Stimulated activated CD4-positive, alpha-beta T cell treated with anti-CD3 and anti-CD28 coated beads, Interleukin-12 subunit alpha, Interleukin-12 subunit beta, amount 100 ng/mL, for 24 hours (primary cell): Measurements from ENCODE around the gene AMBRA1.

Experiments
- DNase-seq, 2 experiments: peaks; one replicate each; pipeline ENCODE4 v3.0.0-alpha.2; 2020; ENCODE audit warnings: low read depth in 2 of 2

The AMBRA1 gene

DNA sequence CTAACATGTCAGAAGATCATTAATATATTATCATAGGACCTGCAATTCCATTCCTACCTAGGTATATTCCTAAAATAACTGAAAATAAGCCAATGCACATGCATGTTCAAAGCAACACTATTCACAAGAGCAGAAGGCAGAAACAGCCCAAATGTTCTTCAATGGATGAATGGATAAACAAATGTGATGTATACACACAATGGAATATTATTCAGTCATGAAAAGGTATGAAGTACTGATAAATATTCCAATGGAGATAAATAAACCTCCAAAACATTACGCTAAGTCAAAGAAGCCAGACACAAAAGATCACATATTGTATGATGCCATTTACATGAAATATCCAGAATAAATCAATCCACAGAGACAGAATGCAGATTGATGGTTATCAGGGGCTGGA, 16.8 kb downstream of the AMBRA1 start:
- no peak for DNase-seq

DNA sequence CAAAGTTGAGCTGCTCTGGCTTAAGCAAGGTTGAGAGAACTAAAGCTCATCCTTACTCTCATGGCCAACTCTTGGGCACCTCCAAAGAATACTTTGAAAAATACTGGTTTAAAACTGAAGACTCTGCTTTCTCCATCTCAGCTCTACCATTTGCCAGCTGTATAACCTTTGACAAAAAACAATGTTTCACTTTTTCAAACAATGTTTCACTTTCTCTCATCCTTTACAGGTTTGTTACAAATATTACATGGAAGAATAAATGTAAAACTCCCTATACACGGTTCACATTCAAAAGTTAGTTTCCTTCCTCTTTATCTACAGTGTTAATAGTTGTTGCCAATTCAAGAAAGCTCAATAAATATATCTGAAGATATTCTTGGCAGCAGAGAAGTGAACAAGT, 19.2 kb downstream of the AMBRA1 start:
- no peak for DNase-seq

DNA sequence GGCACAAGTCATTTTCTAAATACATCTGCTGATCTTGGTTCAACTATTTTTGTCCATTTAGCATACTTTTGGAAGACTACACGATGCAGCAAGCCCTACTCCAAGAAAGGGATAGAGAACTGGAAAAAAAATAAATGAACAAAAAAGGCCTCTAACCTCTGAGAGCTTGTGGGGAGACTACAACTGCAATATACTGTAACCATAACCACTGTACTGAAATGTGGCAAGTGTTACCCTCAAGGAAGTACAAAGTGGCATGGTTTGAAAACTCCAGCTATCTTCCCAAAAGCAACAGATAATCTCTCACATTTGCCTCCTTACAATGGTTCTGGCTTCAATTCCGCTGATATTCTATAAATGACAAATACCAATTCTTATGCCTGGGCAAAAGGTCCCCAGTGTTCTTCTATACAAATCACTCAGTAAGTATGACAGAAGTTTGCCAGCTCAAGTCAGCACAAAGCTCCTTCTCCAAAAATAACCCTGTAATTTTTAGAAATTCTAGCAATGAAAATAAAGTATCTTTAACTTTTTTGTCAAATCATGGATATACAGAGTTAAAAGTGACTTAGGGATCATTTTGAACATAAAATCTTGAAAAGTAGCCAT, 22.9 kb downstream of the AMBRA1 start:
- no peak for DNase-seq

DNA sequence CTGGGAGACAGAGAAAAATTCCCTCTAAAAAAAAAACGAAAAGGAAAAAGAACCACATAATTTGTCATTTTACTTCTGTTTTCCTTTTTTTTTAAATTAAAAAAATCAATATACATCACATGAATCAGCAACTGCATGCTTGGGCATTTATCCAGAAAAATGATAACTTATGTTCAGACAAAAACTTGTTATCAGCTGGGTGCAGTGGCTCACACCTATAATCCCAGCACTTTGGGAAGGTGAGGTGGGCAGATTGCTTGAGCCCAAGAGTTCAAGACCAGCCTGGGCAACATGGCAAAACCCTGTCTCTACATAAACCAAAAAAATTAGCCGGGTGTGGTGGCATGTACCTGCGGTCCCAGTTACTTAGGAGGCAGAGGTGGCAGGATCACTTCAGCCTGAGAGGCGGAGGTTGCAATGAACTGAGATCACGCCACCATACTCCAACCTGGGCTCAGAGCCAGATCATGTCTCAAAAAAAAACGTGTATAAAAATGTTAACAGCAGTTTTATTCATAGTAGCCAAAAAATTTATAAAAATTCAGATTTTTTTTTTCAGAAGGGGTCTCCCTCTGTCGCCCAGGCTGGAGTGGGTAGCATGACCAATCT, 28.5 kb downstream of the AMBRA1 start:
- no peak for DNase-seq

DNA sequence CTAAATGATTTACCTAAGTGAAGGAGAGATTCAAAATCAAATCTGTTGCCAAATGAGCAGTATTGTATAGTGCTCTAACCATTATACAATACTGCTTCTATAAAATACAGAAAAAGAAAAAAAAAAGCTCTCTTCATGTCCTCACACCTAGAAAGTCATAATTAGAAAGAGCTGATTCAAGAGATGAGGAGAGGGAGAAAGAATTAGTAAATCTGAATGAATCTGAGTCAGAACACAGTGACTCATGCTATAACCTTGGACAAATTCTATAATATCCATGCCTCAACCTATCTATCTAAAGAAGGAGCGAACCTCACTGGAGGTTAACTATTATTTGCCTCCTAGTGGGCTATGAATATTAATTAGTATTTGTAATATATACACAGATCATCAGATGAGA, 29.4 kb downstream of the AMBRA1 start:
- no peak for DNase-seq

DNA sequence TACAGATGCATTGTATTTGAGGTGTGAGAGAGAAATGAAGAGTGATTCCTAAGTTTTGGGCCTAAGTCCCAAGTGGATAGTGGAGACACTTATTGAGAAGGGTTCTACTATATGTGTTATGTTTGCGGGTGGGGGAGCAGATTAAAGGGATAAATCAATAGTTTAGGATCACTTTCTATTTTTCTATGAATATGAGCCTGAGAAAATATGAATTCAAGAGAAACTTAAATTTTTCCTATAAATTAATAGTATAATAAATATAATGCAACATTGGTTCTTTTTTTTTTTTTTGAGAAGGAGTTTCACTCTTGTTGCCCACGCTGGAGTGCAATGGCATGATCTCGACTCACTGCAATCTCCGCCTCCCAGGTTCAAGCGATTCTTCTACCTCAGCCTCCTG, 31.3 kb downstream of the AMBRA1 start:
- no peak for DNase-seq

DNA sequence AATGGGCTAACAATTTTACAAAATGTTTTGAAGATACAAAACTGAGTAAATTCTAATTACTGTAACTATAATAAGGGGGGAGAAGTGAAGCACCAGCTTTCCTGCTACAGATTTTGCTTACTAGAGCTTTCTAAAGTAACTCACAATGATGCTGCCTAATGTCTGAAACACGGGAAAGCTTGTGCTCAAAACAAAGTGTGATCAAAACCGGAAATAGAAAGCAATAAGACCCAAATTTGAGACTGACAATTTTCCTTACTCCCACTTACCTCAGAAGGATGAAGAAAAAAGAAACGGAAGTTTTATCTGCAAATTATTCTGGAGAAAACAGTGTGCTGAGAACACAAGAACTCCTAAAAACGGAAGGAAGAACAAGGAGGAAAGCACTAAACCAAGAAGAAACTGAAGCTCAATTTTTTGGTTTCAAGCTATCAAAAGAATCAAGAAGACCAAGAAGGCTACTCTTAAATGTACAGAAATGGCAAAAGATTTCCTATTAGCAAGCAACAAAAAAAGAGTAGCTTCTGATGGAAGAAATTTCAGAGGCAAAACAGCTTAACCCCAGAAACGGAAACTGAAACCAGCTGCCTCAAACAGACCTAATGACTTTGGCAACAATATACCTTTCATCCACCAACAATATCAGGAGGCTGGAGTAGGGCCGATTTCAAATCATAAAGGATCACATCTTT, 33.4 kb downstream of the AMBRA1 start:
- no peak for DNase-seq

DNA sequence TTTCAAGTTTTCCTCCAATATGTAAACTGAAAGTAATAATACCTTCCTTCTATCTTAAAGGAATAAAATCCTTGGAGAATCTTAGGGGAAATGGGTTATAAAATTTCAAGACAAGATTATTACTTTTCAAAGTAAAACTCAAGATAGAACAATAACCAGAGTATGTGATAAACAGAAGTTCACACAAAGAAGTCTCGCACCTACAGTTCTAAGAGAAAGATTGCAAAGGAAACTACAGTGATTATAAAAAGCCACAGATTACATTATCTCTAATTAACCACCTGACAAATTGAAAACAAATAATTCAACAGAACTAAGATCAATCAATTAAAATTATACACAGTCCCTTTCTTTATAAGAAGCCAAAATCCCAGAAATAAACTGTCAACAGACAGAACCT, 34.0 kb downstream of the AMBRA1 start:
- no peak for DNase-seq

DNA sequence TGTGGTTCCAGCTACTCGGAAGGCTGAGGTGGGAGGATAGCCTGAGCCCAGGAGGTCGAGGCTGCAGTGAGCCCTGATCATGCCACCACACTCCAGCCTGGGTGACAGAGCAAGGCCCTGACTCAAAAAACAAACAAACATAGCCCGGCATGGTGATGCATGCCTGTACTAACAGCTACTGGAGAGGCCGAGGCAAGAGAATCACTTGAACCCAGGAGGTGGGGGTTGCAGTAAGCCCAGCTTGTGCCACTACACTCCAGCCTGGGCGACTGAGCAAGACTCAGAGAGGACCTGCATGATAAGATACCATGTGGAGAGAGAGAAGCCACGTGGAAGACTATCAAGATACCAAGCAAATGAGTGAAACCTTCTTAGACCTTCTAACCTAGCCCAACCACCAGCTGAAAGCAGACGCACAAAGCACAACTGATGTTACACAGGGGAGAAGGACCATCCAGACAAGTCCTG, 36.1 kb downstream of the AMBRA1 start:
- no peak for DNase-seq

DNA sequence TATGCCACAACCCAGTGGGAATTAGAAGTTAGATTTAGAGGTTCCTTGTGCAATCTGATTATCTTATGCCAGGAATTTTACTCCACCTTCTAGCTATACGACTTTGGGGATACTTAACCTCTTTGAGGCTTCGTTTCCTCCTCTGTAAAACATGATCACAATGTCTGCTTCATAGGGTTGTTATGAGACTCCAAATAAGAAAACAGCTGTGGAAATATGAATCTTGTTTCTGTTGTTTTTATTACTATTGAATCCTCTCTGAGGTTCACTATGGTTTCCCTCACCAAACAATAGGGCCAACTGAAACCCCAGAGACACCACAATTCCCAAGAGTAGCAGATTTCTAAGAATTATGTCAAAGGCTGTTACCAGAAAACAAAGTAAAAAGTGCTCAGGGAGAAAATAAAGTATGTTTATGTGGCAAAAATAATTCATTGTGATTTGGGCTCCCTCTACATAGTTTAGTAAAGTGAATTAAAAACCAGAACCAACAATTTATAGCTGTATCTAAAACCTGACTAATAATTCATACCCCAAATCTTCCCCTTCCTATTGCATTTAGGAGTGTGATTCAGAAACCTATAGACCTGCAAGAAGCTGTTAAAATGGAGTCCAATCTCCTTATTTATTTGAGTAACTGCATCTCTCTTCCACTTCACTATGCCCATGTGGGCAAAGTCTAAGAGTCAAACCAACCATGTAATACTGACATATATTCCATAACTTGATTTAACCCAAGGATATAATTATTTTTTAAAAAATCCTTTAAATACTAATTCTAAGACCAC, 38.4 kb downstream of the AMBRA1 start:
- no peak for DNase-seq

DNA sequence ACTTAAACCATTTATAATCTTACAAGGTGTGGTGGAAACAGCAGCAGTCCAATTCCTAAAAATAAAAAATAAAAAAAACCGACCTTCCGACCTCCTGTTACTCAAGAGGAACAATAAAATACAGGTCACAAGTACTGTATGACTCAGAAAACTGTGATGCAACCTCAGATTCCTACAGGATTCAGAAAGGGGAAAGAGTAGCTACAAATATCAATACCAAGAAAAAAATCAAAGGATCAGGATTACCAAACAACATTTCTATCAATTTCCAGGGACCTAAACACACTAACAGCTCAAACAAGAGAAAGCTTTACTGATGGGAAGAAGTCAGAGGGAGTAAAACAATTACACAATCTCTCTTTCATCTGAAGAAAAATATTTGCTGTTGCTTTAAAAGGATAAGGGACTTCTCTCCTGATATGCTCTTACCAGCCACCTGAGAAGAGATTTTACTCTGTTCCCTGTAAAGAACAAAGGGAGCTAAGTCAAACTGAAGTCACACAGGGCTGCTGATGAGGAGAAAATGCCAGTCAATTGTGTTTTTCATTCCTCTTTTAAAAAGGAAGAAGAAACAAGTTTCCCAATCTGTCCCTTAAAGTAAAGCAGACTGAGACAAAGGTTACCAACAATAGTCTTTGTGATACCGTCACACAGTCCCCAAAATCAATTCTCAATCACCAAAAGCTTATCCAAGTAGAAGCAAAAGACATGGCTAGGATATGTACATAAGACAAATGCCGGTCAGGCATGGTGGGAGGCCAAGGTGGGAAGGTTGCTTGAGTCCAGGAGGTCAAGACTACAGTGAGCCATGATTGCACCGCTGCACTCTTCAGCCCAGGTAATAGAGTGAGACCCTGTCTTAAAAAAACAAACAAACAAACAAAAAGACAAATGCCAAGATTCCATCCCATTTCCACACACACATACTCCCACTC, 39.3 kb downstream of the AMBRA1 start:
- DNase-seq = no peak

DNA sequence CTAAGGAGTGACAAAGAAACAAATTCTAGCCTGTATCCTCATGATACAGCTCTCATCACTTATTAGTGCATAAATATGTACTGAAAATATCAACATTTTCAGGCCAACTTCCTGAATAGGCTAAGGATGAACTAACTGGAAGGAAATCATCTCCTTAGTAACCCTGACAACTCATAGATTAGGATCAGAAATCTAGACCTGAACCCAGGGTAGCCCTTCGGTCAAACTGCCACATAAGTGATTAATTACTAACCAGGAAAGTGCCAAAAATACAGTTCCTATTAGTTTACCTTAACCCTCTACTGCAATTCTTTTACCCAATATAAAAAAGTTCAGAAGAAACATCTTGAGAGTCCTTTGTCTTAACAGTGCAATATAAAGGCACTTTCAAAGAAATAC, 40.0 kb downstream of the AMBRA1 start:
- no peak for DNase-seq

DNA sequence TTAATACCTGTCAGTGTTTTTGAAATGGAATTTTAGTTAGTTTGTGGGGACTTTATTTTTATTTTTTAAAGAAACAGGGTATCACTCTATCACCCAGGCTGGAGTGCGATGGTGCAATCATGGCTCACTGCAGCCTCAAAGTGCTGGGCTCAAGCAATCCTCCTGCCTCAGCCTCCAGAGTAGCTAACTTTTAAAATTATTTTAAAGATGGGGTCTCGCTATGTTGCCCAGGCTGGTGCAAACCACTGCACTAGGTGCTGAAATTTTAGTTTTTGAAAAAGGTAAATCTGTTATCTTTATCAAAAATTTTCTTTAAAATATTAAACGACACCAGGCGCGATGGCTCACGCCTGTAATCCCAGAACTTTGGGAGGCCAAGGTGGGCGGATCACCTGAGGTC, 42.6 kb downstream of the AMBRA1 start:
- DNase-seq = no peak

DNA sequence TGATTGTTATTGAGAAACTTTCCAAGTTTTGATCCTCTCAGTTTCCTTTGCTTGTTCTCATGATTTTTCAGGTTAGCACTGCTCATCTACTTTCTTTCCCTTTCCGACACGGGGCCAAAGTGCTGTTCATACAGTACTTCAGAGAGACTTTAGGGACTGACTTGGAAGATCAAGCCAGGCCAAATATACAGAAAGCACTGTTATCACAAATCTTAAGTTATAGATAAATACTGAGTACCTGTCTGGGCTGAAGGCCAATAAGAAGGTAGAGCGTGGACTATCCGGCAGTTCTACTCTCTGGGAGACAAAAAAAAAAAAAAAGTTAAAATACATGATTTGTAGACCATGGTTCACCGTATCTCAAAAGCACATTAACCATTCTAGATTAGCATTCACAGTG, 46.2 kb downstream of the AMBRA1 start:
- DNase-seq = no peak

DNA sequence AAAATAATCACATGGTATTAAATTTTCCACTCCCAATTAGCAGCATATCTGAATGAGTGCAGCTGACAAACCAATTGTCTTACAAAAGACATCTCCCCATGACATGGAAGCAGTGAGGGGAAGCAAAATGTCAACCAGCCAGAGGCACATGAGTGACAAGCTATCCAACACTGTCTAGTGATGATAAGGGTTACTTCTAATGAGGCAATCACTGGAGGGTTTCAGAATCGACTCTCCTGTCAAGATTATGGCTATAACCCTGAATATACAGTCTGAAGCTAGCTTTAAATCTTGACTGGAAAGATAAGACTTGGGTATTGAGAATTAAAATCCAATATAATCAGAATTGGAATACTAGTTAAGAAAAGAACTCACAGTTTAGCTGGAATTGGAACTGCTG, 50.3 kb downstream of the AMBRA1 start:
- no peak for DNase-seq

DNA sequence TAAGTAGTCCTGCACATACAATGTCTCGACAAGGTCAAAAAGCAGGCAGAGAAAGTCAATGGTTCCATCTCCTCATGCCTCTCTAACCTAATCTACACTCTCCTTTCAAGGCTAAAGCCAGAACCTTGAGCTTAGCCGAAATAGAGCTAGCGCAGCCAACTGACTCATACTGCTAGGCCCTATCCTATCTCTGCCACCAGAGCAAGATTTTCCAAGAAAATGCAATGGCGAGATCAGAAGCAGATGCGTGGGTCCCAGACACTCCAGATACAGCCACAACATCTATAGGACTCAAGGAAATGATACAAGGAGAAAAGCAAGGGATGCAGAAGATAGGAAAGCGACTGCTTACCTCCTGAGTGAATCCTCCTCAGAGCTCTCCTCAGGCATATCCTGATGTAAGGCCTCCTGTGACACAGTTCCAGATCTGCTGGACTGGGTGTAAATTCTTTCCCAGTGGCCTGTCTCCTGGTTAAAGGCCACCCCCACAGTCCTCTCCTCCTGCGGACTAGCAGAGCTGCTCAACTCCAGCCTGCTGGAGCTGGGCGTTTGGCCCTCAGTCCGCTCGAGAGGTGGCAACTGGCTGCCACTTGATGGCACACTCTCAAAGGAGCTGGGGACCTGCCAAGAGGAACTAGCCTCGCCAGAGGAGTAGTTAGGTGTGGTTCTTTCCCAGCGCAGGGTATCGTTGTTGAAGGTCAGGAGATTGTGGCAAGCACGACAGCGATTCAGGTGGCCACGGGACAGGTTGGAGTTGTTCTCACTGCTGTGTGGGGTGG, 52.0 kb downstream of the AMBRA1 start:
- no peak for DNase-seq

DNA sequence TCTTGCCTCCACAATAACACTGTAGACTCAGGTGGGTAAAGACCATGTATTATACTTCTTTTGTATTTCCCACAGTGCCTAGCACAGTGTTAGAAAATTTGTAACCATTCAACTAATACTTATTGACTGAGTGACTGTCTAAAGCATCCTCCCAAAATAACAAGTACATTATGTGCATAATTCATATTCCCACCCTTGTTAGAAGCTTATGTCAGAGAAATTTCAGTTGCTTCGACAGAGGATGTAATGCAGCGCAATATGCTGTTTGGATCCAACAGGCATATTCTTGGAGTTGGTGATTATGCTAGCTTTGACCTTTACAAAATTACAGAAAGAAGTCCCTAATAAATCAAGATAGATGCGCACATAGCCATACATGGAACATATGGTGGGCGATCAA, 53.0 kb downstream of the AMBRA1 start:
- DNase-seq = no peak

DNA sequence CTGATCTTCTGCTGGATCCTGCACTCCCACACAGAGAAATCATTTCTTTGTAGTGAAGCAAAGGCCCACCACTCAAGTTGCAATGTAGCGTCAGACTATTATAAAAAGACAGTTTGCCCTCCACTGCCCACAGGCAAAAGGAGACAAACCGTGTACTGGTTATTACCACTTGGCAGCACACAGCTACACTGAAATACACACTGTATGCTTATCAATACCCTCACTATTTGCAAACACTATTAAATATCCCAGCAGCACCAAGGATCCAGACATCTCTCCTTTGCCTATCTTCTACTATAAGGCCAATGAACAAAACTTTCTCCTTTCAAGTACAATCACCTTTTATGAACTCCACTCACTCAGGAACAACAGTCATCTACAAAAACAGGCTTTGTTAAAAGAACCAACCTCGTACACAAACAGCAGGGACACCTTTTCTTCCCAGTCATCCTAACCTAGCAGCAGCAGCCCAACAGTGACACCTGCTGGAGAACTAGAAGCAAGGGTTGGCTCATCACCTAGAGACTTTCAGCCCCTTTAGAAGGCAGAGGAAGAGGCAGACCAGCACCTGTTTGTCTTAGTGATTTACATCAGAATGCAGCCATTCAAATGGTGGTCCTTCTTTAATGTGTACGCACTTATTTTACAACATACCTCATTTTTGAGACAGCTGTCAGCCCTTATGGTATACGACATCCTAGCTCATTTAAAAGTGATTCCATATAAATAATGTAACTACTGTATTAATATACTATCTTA, 56.1 kb downstream of the AMBRA1 start:
- DNase-seq = peak; percentile 25 to 35

DNA sequence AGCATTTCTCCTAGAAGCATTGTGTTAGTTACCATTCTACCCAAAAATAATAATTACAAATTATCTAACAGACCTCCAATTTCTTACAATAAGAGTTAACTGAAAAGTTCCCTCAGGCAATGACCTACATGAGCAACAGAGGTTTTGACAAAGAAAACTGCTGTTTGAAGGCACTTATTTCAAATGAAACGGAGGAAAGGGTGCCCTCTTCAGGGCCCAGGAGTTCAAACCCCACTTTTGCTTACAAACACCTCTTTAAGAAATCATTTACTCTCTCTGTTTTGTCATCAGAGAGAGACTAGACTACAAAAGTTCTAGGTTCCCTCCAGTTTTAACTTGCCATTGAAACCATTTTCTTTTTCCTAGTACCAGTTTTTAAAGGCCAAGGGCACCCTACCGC, 56.7 kb downstream of the AMBRA1 start:
- no peak for DNase-seq

DNA sequence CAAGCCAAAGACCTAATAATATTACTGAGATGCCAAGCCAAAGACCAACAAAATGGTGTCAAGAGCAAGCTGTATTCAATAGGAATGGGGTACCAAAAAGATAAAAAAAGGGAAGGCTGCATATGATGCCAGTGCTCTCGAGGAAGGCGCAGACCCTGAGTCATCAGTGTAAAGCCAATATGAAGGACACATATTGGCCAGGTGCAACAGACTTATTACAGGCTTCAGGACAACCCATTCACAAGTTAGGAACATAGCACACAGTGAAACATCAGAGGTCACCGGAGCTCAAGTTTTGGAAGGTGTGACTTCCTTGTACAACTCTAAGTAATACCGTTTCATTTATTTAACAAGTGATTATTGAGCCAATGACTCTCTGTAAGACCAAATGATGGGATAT, 58.1 kb downstream of the AMBRA1 start:
- DNase-seq = no peak
